T-helper 1 cell treated with Interleukin-12 subunit alpha and Interleukin-12 subunit beta and Interleukin-4 antibody, amounts not matched to agents 30 μg/mL and 1 μg/mL, for 36 hours (primary cell): ENCODE data around the gene CTDSPL.

Experiments
- H3K27ac Mint-ChIP-seq: one replicate; pipeline ENCODE4 v1.8.0; 2021; ENCODE audit warnings: mild to moderate bottlenecking, mixed read lengths
- H3K27me3 Mint-ChIP-seq: one replicate; pipeline ENCODE4 v1.8.0; 2021; ENCODE audit warnings: low read depth, mixed read lengths
- H3K36me3 Mint-ChIP-seq: one replicate; pipeline ENCODE4 v1.8.0; 2021; ENCODE audit warnings: low read depth, mixed read lengths
- H3K4me1 Mint-ChIP-seq: one replicate; pipeline ENCODE4 v1.8.0; 2021; ENCODE audit warnings: low read depth, mixed read lengths
- H3K4me3 Mint-ChIP-seq: one replicate; pipeline ENCODE4 v1.8.0; 2021; ENCODE audit warnings: mild to moderate bottlenecking, moderate library complexity, mixed read lengths
- H3K9me3 Mint-ChIP-seq: one replicate; pipeline ENCODE4 v1.8.0; 2021; ENCODE audit warnings: mixed read lengths

CTDSPL gene

GRCh38 chr3:37943631-37944314 is 82.1 kb downstream of the CTDSPL start:
- no peaks in the 10 kb centered on the region for H3K9me3 Mint-ChIP-seq
- H3K4me3 Mint-ChIP-seq = no peak overlapping the region
- H3K27me3 Mint-ChIP-seq = peaks cover 4% of the 10 kb centered on the region
- no peaks in the 10 kb centered on the region for H3K36me3 Mint-ChIP-seq
- no peak overlapping the region for H3K27ac Mint-ChIP-seq
- H3K4me1 Mint-ChIP-seq = peaks cover 3% of the 10 kb centered on the region

GRCh38 chr3:37944391-37944842 is 82.7 kb downstream of the CTDSPL start:
- H3K36me3 Mint-ChIP-seq = no peaks in the 10 kb centered on the region
- no peaks in the 10 kb centered on the region for H3K9me3 Mint-ChIP-seq
- peaks cover 3% of the 10 kb centered on the region for H3K4me1 Mint-ChIP-seq
- peaks cover 3% of the 10 kb centered on the region for H3K27me3 Mint-ChIP-seq
- no peak overlapping the region for H3K4me3 Mint-ChIP-seq
- no peak overlapping the region for H3K27ac Mint-ChIP-seq

- Mint-ChIP-seq H3K27me3 (no peaks in the 10 kb centered on the region), H3K4me3 (no peak overlapping the region), H3K9me3 (no peaks in the 10 kb centered on the region), H3K27ac (no peak overlapping the region), H3K4me1 (peaks cover 3% of the 10 kb centered on the region), H3K36me3 (no peaks in the 10 kb centered on the region)
Measured at GRCh38 chr3:37945156-37945806, 83.6 kb downstream of the CTDSPL start.

GRCh38 chr3:37945807-37946530 is 84.3 kb downstream of the CTDSPL start:
- Mint-ChIP-seq H3K9me3 (no peaks in the 10 kb centered on the region), H3K27me3 (no peaks in the 10 kb centered on the region), H3K27ac (no peak overlapping the region), H3K36me3 (no peaks in the 10 kb centered on the region), H3K4me1 (peaks cover 3% of the 10 kb centered on the region), H3K4me3 (no peak overlapping the region)

DNA sequence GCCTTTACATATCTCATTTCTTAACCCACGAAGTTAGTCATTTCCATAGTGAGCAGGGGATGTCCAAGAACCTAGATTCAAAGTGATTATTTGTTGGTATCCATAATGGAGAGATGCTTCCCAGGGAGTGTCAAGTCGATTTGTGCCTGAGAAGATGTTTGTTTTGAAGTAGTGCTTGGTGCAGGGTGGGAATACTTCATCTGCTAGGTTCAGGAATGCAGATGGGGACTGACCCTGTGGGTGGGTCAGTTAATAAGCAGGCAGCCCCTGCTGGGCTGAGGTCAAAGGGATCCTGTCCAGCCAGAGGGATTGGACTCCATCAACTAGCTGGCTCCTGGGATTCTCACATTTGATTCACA is 84.8 kb downstream of the CTDSPL start:
- Mint-ChIP-seq H3K36me3 (no peaks in the 10 kb centered on the region), H3K27me3 (no peaks in the 10 kb centered on the region), H3K4me3 (no peak overlapping the region), H3K9me3 (no peaks in the 10 kb centered on the region), H3K27ac (no peak overlapping the region), H3K4me1 (peaks cover 3% of the 10 kb centered on the region)

DNA sequence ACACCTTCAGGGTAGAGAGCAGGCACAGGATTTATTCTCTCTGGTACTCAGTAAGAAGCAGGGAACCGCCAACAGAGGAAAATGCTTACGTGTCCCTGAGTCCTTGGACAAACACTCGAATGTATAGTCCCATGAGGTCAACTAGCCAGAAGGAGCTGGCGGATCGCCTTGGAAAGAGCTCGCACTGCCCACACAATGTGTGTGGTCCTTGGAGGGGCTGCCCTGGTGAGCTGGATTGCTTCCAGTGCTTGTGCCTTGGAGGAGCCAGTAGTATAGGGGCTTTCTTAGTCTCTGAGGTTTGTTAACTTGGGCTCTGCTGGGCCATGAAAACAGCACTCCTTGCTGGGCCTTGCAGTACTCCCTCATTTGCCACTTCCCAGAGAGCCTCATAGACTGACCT is 88.2 kb downstream of the CTDSPL start:
- peaks cover 6% of the 10 kb centered on the region for H3K4me1 Mint-ChIP-seq

GRCh38 chr3:37952564-37952963 is 90.9 kb downstream of the CTDSPL start:
- no peaks in the 10 kb centered on the region for H3K27me3 Mint-ChIP-seq
- no peaks in the 10 kb centered on the region for H3K36me3 Mint-ChIP-seq
- H3K4me1 Mint-ChIP-seq = peaks cover 18% of the 10 kb centered on the region
- no peak overlapping the region for H3K4me3 Mint-ChIP-seq
- H3K9me3 Mint-ChIP-seq = peaks cover 4% of the 10 kb centered on the region
- H3K27ac Mint-ChIP-seq = no peak overlapping the region

More for the DNA sequence above, 88.2 kb downstream of the CTDSPL start:
- Mint-ChIP-seq H3K27ac (no peak overlapping the region), H3K36me3 (no peaks in the 10 kb centered on the region), H3K9me3 (peaks cover 4% of the 10 kb centered on the region), H3K27me3 (no peaks in the 10 kb centered on the region), H3K4me3 (no peak overlapping the region)

DNA sequence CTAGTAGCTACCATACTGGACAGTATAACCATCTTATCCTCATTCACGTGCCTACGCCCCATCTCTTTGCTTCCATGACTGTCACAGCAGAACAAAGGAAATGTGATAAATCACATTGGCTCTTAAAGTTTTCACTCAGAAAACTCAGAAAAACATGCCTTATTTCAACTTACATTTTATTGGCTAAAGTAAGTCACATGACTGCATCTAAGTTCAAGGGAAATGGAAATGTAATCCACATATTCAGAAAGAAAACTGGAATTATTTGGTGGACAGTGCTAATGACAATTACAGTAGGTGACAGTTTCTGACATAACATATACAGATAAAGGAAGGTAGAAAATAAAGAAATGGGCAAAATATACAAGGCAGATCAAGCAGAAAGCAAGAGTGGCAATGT is 91.5 kb downstream of the CTDSPL start:
- Mint-ChIP-seq H3K9me3 (peaks cover 4% of the 10 kb centered on the region), H3K27me3 (no peaks in the 10 kb centered on the region), H3K4me3 (no peak overlapping the region), H3K4me1 (peaks cover 21% of the 10 kb centered on the region), H3K27ac (no peak overlapping the region), H3K36me3 (no peaks in the 10 kb centered on the region)

DNA sequence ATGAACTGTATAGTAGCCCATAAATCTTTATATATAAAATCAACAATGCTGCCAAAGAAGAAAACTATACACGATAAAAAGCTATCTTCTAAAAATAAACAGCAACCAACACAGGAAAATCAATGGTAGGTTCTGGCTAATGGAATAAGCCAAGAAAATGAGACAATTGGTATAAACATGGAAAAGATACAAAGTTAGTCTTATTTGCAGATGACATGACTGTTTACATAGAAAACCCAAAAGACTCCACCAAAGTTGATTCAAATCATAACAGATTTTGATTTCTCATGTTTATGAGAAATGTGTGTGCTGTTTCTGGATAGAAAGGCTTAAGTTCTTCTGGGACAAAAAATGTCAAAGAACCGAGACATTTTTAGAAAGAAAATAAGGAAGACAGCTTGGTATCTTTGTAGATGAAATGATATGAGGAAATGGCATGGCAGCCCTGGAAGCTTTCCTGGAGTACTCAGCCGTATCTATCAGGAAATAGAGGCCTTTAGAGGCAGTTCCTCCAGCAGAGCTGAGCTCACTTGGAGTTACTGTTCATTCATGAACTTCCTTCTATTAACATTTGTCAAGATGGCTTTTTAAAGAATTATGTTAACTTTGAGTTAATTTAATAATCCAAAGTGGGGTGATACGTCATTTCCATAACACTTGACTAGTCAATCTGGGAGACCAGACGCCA is 92.2 kb downstream of the CTDSPL start:
- H3K36me3 Mint-ChIP-seq = no peaks in the 10 kb centered on the region
- no peak overlapping the region for H3K4me3 Mint-ChIP-seq
- H3K27me3 Mint-ChIP-seq = no peaks in the 10 kb centered on the region
- peaks cover 4% of the 10 kb centered on the region for H3K9me3 Mint-ChIP-seq
- H3K27ac Mint-ChIP-seq = no peak overlapping the region
- peaks cover 21% of the 10 kb centered on the region for H3K4me1 Mint-ChIP-seq

- peaks cover 4% of the 10 kb centered on the region for H3K9me3 Mint-ChIP-seq
- peaks cover 21% of the 10 kb centered on the region for H3K4me1 Mint-ChIP-seq
- no peak overlapping the region for H3K27ac Mint-ChIP-seq
- H3K4me3 Mint-ChIP-seq = no peak overlapping the region
- no peaks in the 10 kb centered on the region for H3K36me3 Mint-ChIP-seq
- no peaks in the 10 kb centered on the region for H3K27me3 Mint-ChIP-seq
Measured at GRCh38 chr3:37954881-37955280, 93.2 kb downstream of the CTDSPL start.

DNA sequence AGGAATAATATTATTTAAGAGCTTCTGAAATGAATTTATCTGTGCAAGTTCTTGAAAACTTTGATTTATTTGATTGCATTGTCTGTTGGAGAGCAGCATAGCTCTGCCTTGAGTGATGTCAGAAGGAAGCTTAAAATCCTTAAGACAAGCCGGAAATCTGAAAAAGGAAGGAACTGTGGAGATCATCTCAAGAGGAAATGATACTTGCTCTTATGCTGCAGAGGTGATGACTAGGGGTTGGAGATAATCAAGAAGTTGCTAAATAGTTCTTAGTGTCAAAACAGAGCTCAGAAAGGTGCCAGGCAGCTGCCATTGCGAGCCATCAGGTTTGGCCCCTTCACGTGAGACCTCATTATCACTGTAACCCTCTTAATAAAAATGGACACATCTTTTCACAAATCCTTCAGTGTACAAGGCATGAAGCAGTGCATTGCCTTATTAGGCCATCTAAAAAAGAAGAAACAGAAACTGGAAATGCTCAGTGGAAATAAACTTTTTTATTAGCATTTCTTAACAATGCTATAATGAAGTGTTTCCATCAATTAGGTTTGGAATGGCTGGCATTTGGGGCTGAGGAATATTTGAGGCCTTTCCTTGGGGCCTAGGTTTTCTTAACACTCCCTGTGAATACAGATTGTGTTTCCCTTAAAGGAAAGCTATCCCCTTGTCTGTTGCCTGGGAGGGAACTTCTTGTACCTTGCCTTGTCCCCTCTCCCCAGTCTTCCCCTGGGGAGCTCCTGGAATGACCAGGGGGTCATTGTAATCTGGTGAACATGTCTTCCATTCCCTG is 94.4 kb downstream of the CTDSPL start:
- no peaks in the 10 kb centered on the region for H3K27me3 Mint-ChIP-seq
- peaks cover 4% of the 10 kb centered on the region for H3K9me3 Mint-ChIP-seq
- H3K4me3 Mint-ChIP-seq = no peak overlapping the region
- no peak overlapping the region for H3K27ac Mint-ChIP-seq
- H3K36me3 Mint-ChIP-seq = no peaks in the 10 kb centered on the region
- peaks cover 21% of the 10 kb centered on the region for H3K4me1 Mint-ChIP-seq

DNA sequence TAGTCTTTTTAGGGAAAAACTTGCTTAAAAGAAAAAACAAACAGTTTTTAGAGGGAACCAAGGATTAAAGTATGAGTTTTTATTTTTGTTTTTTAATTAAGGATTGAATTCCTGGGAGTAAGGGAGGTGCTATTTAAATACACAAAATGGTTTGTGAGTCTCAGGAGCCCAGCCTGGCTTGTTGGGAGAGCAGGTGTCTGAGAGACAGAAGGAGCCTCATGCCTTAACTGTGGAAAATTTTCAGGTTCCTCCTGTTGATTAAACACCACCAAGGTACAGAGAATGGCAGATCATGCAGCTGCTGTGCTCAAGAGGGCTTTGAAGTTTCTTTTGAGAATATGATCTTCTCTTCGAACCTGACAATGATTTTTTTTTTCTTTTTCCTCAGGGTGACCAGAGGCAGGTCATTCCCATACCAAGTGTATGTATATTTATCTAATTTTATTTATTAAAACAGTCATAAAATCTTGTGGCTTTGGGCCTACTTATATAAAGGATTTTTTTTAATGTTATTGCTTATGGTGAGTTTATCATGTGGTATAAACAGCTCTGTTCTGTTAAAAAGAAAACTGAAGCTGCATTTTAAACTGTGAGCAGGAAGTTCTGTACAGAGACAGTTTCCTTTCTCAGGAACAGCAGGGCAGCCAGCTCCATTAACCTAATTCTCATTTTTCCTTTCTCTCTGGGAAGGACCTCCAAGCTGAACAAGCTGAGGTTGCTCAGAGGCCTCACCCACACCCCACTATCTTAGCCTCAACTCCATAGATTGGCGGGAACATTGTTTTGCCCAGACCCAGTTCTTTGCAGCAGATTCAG is 95.3 kb downstream of the CTDSPL start:
- no peaks in the 10 kb centered on the region for H3K27me3 Mint-ChIP-seq
- H3K36me3 Mint-ChIP-seq = no peaks in the 10 kb centered on the region
- H3K4me3 Mint-ChIP-seq = peak overlapping the region; percentile 60
- H3K4me1 Mint-ChIP-seq = peaks cover 20% of the 10 kb centered on the region
- H3K27ac Mint-ChIP-seq = peak overlapping the region; percentile 86
- H3K9me3 Mint-ChIP-seq = peaks cover 4% of the 10 kb centered on the region

GRCh38 chr3:37957539-37957936 is 95.9 kb downstream of the CTDSPL start:
- peak overlapping the region; percentile 86 for H3K27ac Mint-ChIP-seq
- H3K4me1 Mint-ChIP-seq = peaks cover 16% of the 10 kb centered on the region
- no peaks in the 10 kb centered on the region for H3K27me3 Mint-ChIP-seq
- peaks cover 1% of the 10 kb centered on the region for H3K9me3 Mint-ChIP-seq
- H3K36me3 Mint-ChIP-seq = no peaks in the 10 kb centered on the region
- peak overlapping the region; percentile 60 for H3K4me3 Mint-ChIP-seq
